Sigmoid colon (tissue), 7 donors: Measurements from ENCODE around the gene C3orf70. TPM values are rescaled to one million over a fixed set of nuclear protein-coding genes. Genes with fewer than 3 reads are reported as not detected.

Experiments used
- DNase-seq: peaks from one replicate; pipeline ENCODE4 v3.0.0-alpha.2; 2019
- H3K27ac ChIP-seq, 4 donors: fragments of 200-600 bp; sonication (generic); one replicate each; pipeline ENCODE4 v1.5.1; 2016 to 2019; ENCODE audit warnings: mild to moderate bottlenecking in 1 of 4
- H3K27me3 ChIP-seq, 3 donors: fragments of 200-600 bp; sonication (generic); one replicate each; pipeline ENCODE4 v1.5.1; 2019; ENCODE audit warnings: mild to moderate bottlenecking in 1 of 3
- H3K36me3 ChIP-seq, 4 donors: fragments of 200-600 bp; sonication (generic); one replicate each; pipeline ENCODE4 v1.5.1; 2016 to 2019
- H3K4me1 ChIP-seq, 4 donors: fragments of 200-600 bp; sonication (generic); one replicate each; pipeline ENCODE4 v1.5.1; 2017 to 2019
- H3K4me3 ChIP-seq, 4 donors: fragments of 200-600 bp; sonication (generic); one replicate each; pipeline ENCODE4 v1.5.1; 2017 to 2019; ENCODE audit warnings: mild to moderate bottlenecking in 2 of 4, moderate library complexity in 1 of 4
- H3K9me3 ChIP-seq, 4 donors: fragments of 200-600 bp in 3 of 4; sonication (generic) in 3 of 4; one replicate each; pipeline versions ENCODE4 v1.5.1 to v1.6.1; 2013 to 2019
- EP300 ChIP-seq, 4 donors: sonication (generic); formaldehyde crosslinking; IDR thresholded peaks; one replicate each; pipeline ENCODE4 v1.6.1; 2017; ENCODE audit warnings: antibody characterized with exemption in 4 of 4
- POLR2A ChIP-seq, 2 donors: fragments of 450-650 bp; IDR thresholded peaks; one replicate each; pipeline ENCODE4 v1.6.1; 2016; ENCODE audit warnings: antibody characterized with exemption in 2 of 2, mild to moderate bottlenecking in 2 of 2, moderate library complexity in 2 of 2
- POLR2AphosphoS5 ChIP-seq, 4 donors: sonication (generic); formaldehyde crosslinking; IDR thresholded peaks; one replicate each; pipeline ENCODE4 v1.6.1; 2017; ENCODE audit warnings: antibody characterized with exemption in 4 of 4
- WGBS, 2 donors: extraction: QIAGEN DNeasy Blood & Tissue Kit; methylation state at CpG; one replicate each; pipeline ENCODE4 v1.1.7; 2013; 5-methylcytosine and 5-hydroxymethylcytosine counted together
- intact Hi-C: fragments of 100-400 bp; cut with DNase I; formaldehyde crosslinking; loops from one replicate; pipeline ENCODE4 v1.15.1; 2023
- polyA plus RNA-seq, 3 donors: library from polyadenylated mRNA; stranded (reverse); fragments of 200-250 nt; gene quantifications; one replicate each; pipeline ENCODE4 v1.2.3, GENCODE V29; 2013
- total RNA-seq, 4 donors: library from RNA; depleted of rRNA; stranded (reverse); fragments of >200 nt; gene quantifications; one replicate each; pipeline ENCODE4 v1.1.0, GENCODE V29; 2016
- TF ChIP-seq, protein P1 (sequence below), 4 experiments: fragments of 450-650 bp in 3 of 4; fragments of 200-600 bp in 1 of 4; IDR thresholded peaks; one replicate each; pipeline ENCODE4 v1.5.1; 2016 to 2019; ENCODE audit warnings: antibody characterized with exemption in 4 of 4, mild to moderate bottlenecking in 3 of 4, moderate library complexity in 2 of 4
- donor health status: healthy with polysubstance abuse.
- donor health status: Bipolar disorder and iron deficiency.
- donor health status: healthy.

Gene C3orf70
- total and polyA plus RNA-seq, 7 donors, result 2.4 to 52.3 (median 26.0) TPM

DNA sequence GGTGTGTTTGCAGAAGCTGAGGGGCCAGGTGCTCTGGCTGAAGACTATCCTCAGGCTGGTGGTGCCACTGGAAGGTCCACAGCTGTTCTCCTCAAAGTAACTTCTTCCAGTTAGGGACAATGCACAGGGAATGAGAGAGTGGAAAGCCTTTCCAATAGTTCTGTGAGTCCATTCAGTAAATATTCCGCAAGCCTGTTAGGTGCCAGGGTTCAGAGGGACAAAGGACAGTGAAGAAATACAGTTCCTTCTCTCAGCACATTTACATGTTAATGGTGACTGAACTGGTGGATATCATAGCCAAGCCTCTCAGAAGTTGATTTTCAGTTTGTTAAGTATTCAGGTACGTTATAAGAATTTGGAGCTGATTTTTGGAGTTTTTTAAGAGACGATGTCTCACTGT is 122.5 kb downstream of the C3orf70 start:
- Histone ChIP-seq H3K27ac (no peak overlapping the region), H3K27me3 (no peaks in the 10 kb centered on the region), H3K4me1 (no peaks in the 10 kb centered on the region), H3K4me3 (no peak overlapping the region), H3K9me3 (no peaks in the 10 kb centered on the region), H3K36me3 (peaks cover 0 to 8% (median 4%) of the 10 kb centered on the region in 4 donors)
- no peak for DNase-seq
- intact Hi-C loops, result no loop called here
- TF ChIP-seq POLR2A (IDR thresholded peaks at IDR 0.05), result no peak
- TF ChIP-seq EP300 (IDR thresholded peaks at IDR 0.05), result no peak
- TF ChIP-seq, protein P1, sequence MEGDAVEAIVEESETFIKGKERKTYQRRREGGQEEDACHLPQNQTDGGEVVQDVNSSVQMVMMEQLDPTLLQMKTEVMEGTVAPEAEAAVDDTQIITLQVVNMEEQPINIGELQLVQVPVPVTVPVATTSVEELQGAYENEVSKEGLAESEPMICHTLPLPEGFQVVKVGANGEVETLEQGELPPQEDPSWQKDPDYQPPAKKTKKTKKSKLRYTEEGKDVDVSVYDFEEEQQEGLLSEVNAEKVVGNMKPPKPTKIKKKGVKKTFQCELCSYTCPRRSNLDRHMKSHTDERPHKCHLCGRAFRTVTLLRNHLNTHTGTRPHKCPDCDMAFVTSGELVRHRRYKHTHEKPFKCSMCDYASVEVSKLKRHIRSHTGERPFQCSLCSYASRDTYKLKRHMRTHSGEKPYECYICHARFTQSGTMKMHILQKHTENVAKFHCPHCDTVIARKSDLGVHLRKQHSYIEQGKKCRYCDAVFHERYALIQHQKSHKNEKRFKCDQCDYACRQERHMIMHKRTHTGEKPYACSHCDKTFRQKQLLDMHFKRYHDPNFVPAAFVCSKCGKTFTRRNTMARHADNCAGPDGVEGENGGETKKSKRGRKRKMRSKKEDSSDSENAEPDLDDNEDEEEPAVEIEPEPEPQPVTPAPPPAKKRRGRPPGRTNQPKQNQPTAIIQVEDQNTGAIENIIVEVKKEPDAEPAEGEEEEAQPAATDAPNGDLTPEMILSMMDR (IDR thresholded peaks at IDR 0.05), result no peak
- TF ChIP-seq POLR2AphosphoS5 (IDR thresholded peaks at IDR 0.05), result no peak
- WGBS, 2 donors, result 96 to 97% methylated on average over 3 of the region's 3 CpGs

DNA sequence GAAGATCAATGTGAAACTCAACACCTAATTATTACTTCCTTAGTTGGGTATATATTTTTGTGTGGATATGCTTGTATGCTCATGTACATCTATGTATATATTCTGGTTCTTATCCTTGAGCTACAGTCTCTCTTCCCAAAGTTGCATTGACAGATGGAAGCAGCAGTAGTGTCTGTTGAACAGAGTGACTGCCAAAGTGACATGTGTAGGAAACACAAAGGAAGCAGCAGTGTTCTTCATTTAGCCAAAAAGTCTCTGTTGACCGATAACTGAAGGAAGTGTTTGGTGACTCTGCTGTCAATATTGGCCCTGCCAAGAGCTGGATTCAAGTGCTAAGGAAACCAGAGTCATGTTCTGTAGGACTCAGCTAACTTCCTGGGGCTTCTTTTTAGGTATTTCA is 123.8 kb downstream of the C3orf70 start:
- Histone ChIP-seq H3K27me3 (no peaks in the 10 kb centered on the region), H3K27ac (no peak overlapping the region), H3K9me3 (no peaks in the 10 kb centered on the region), H3K36me3 (peaks cover 0 to 8% (median 4%) of the 10 kb centered on the region in 4 donors), H3K4me1 (no peaks in the 10 kb centered on the region), H3K4me3 (no peak overlapping the region)
- intact Hi-C loops, result no loop called here
- no peak for DNase-seq
- 76 to 93% methylated on average over 1 of the region's 1 CpG for WGBS, 2 donors
- TF ChIP-seq POLR2A (IDR thresholded peaks at IDR 0.05), result no peak
- no peak for TF ChIP-seq POLR2AphosphoS5 (IDR thresholded peaks at IDR 0.05)
- no peak for TF ChIP-seq EP300 (IDR thresholded peaks at IDR 0.05)
- TF ChIP-seq, protein P1 (IDR thresholded peaks at IDR 0.05), result no peak

DNA sequence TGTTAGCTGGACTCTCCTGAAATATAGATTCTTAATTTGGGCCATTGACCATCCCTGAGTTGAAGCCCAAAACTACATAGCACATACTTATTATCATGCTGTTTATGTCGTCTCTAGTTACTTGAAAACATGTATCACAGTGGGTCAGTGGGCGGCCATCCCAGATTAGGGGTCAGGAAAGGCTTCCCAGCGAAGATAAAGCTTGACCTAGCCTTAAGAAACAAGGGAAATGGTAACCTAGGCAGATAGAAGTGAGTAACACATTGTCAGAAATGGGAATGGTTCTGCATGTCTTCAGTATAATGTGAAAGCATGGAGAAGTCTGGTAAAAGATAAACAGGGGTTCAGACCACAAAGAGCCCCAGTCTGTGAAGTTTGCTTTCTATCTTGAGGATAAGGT is 124.7 kb downstream of the C3orf70 start:
- H3K4me3 ChIP-seq, result no peak overlapping the region
- no peak for DNase-seq
- no peak overlapping the region for H3K27ac ChIP-seq
- H3K9me3 ChIP-seq, result no peaks in the 10 kb centered on the region
- peaks cover 0 to 8% (median 4%) of the 10 kb centered on the region in 4 donors for H3K36me3 ChIP-seq
- no peaks in the 10 kb centered on the region for H3K4me1 ChIP-seq
- no peaks in the 10 kb centered on the region for H3K27me3 ChIP-seq
- TF ChIP-seq, protein P1 (IDR thresholded peaks at IDR 0.05), result no peak
- TF ChIP-seq POLR2A (IDR thresholded peaks at IDR 0.05), result no peak
- no peak for TF ChIP-seq EP300 (IDR thresholded peaks at IDR 0.05)
- TF ChIP-seq POLR2AphosphoS5 (IDR thresholded peaks at IDR 0.05), result no peak
- intact Hi-C loops, result no loop called here
- 95 to 97% methylated on average over 3 of the region's 3 CpGs for WGBS, 2 donors

Other genes starting within 250 kb of the C3orf70 start
- gene EHHADH, start 101.0 kb upstream of the C3orf70 start, total RNA-seq, result 1 to 10 TPM; 1.9 to 7.6 (median 3.5) TPM
- gene EHHADH, start 101.0 kb upstream of the C3orf70 start, polyA plus RNA-seq, result 10 to 100 TPM in 2 of 3 donors, 1 to 10 TPM in 1; 7.5 to 20.8 (median 15.0) TPM
- gene MAP3K13, start 210.1 kb upstream of the C3orf70 start, total RNA-seq, result 10 to 100 TPM; 24.5 to 26.9 (median 25.9) TPM
- gene MAP3K13, start 210.1 kb upstream of the C3orf70 start, polyA plus RNA-seq, result 10 to 100 TPM; 21.7 to 64.7 (median 53.5) TPM